Measurements from ENCODE around the gene PHF11.

The PHF11 gene

DNA sequence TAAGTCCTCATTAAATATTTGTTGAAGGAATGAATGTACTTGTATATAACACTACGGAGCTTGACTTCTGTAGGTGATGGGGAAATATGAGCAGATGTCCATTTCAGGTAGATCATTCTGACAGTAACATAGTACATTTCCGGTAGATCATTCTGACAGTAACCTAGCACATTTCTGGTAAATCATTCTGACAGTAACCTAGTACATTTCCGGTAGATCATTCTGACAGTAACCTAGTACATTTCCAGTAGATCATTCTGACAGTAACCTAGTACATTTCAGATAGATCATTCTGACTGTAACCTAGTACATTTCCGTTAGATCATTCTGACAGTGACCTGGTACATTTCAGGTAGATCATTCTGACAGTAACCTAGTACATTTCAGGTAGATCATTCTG, 2.5 kb downstream of the PHF11 start:
- DNase-seq (ENCODE audit: low read depth), result no peak

DNA sequence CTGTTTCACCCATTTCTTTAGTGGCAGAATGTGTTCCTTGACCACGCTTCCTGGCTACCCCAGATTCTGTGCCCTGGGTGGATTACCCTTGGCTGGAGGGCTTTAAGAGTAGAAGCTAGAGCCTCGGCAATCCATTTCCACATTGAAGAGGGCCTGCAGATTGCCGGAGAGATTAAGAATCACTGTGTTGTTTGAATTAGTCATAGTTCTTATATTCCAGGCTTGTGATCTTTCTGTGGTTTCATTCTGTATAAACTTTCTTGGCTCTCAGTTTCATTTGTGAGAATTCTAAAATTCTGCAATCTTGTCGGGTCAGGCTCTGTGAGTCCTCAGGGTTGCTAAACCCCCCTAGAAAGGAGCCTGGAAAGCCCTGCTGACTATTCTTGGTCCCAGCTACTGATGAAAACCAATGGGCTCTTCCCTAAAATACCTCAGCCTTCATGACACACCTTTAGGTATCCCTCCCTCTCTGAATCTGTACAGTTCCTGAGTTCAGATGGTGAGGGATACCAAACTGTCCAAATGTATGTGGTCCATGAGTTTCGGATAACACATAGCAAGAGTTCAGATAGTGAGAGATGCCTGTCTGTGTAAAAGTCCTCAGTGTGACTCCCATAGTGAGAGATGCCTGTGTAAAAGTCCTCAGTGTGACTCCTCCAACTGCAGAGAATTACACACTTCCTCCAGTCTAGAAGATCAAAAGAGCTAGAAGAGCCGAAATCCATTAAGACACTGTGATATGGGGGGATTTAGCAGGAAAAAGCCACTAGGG, 4.3 kb downstream of the PHF11 start:
- no peak for DNase-seq (ENCODE audit: low read depth)

DNA sequence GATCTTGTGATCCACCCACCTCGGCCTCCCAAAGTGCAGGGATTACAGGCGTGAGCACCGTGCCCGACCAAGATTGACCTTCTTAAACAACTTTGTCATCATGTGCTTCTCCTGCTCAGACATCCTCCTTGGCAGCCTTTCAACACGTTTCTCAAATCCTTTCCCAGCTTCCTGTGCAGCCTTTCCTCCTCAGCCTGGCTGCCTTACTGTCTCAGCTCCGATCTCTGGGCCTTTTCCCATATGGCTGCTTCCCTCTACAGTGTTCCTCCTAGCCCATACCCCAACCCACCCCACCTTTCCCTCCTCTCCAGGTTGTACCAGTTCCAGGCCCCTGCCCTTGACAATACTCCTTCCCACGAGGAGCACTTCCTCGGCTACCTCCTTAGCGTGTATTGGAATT, 7.2 kb downstream of the PHF11 start:
- no peak for DNase-seq (ENCODE audit: low read depth)

DNA sequence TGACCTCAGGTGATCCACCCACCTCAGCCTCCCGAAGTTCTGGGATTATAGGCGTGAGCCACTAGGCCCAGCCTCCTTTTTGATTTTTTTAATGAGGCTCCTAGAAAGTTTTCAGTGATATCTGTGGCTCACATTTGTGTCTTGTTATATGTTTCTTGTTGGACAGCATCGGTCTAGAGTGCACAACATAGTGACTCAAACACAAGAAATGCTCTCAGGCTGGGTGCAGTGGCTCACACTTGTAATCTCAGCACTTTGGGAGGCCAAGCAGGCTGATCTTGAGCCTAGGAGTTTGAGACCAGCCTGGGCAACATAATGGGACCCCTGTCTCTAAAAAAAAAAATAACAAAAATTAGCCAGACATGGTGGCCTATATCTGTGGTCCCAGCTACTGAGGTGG, 8.2 kb downstream of the PHF11 start:
- no peak for DNase-seq (ENCODE audit: low read depth)

DNA sequence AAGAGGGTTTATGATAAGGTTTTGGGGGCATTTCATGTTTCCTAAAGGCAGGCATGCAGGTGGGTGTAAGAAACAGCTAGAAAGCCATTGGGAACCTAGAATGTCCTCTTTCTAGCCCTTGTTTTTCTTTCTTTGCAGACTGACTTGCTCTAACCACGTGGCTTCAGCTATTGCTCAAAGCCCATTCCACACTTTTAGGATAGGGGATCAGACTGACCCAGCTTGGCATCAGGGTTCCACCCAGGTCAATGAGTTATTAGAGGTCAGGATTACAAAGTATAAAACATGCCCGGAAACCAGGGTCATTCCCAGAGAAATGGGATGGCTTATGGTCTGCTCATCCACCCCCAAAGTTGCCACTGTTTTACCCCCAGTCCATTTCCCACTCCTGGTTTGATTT, 16.8 kb downstream of the PHF11 start:
- no peak for DNase-seq (ENCODE audit: low read depth)

DNA sequence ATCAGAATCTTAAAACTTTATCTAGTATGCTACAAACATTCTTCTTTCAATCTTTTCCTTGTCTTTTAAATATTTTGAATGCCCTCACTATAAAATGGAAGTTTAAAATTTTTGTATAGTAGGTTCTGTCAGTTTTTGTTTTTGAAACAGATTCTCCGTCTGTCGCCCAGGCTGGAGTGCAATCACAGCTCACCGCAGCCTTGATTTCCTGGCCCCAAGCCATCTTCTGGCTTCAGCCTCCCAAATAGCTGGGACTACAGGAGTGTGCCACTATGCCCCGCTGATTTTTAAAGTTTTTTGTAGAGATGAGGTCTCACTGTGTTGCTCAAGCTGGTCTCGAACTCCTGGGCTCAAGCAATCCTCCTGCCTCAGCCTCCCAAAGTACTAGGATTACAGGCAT, 20.7 kb downstream of the PHF11 start:
- DNase-seq (ENCODE audit: low read depth), result no peak

DNA sequence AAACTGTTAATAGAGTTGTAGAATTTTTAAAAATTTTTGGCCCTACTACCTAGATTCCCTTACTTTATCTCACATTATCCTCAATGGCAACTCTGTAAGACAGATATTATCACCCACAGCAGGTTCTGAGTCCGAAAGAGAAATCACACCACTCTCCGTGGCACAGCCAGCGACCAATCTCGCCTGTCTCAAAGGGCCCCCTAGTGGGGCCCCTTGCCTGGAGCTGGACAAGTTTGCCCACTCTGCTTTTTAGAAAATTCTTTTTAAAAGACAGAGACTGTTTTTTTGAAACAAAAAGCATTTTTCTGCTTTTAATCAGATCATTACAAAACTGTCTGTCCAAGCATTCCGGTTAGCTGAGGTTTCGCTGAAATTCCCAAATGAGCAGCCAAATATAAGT, 21.7 kb downstream of the PHF11 start:
- DNase-seq (ENCODE audit: low read depth), result no peak

DNA sequence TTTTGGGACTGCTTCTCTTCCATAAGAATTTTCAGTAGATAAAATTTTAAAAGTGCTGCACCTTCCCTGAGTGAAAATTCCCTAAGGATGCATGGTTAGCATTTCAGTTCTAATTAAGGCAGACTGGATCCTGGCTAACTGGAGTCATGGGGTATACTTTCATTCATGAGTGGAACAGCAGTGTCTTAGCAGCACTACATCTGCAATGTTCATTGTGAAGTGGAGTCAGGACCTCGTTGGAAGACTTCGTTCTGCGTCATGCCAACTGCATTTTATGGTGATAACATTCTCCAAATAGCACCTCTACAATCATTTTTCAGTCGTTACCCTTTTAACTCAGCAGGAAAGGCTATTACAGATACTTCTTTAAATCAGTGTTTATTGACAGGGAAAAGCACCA, 25.5 kb downstream of the PHF11 start:
- no peak for DNase-seq (ENCODE audit: low read depth)

DNA sequence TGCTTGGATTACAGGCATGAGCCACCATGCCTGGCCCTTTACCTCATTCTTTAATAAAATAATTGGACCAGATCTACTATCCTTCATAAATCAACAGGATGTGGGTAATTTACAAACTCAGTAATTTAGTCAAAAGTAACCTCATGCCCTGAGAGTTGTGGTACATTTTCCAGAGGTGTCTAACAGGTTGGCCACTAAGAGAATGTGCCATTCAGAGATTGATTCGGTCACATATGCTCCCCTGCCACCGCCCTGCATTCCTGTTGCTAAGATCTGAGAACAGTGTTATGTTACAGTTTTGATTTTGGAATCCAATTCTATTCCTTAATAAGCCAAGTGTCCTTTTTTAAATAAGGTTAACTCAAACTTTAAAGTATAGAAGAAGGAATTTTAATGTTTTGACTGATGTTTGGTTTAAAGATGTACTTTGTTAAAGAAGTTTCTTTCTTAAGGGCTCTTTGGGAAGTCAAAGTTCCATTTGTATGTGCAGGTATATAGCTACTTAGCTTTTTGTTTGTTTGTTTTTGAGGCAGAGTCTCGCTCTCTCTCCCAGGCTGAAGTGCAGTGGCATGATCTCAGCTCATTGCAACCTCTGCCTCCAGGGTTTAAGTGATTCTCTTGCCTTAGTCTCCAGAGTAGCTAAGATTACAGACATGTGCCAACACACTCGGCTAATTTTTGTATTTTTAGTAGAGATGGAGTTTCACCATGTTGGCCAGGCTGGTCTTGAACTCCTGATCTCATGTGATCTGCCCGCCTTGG, 29.2 kb downstream of the PHF11 start:
- no peak for DNase-seq (ENCODE audit: low read depth)

DNA sequence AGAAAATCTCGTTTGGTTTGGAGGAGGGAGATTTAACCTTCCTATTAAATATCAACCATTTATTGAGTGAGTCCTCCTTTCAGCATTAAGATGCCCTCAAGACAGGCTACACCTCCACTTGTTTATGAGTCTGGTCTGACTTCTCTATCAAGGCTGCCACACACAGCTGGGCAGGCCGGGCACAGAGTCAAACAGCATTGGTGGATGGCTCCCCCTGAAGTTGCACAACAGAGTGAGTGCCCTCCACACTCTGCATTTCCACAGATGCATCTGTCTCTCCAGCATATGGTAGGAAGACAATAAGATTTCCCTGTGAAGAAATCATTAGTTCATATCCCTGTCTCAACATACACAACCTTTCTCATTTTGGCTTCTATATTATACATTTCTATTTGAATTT, 31.4 kb downstream of the PHF11 start:
- no peak for DNase-seq (ENCODE audit: low read depth)

DNA sequence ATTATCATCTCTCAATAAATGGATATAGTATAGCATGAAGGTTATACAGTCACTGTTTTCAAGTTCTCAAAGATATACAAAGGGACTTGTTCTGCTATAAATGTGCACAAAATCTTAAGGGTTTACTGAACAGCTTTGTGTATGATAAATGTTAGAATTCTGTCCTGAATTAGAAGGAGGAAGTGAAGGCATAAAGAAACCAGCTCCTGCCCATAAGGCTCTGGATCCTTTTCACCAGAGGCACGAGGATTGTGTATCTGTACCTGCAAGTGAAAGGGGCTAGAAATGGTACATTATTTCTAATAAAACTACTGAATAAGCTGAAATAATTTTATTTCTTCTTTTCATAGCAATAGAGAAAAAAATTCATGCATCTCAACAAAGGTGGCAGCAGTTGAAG, 32.4 kb downstream of the PHF11 start:
- DNase-seq (ENCODE audit: low read depth), result no peak

DNA sequence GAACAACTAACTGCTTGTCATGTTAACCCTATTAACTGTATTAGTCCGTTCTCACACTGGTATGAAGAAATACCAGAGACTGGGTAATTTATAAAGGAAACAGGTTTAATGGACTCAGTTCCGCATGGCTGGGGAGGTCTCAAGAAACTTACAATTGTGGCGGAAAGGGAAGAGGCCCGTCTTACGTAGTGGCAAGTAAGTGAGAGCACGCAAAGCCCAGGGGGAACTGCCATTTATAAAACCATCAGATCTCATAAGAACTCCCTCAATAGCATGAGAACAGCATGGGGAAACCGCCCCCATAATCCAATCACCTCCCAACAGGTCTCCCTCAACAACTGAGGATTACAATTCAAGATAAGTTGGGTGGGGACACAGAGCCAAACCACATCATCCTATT, 34.7 kb downstream of the PHF11 start:
- DNase-seq (ENCODE audit: low read depth), result no peak

DNA sequence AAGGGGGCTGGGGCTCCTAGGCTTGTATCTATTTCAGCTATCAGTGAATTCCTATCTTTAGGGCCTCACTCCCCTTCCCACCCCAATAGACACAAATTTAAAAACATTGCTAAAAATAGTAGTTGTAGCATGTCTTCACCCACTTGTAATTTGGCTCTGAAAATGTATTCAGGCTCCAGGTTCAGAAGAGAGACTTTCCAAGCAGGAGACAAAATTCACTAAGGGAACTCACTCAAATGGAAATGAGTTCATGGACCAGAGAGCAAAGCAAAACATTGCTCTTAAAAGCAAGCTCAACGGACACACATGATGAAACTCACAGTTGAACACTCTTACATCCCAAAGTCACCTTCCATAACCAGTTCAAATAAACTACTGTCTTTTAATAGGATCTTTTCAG, 36.8 kb downstream of the PHF11 start:
- DNase-seq (ENCODE audit: low read depth), result no peak

DNA sequence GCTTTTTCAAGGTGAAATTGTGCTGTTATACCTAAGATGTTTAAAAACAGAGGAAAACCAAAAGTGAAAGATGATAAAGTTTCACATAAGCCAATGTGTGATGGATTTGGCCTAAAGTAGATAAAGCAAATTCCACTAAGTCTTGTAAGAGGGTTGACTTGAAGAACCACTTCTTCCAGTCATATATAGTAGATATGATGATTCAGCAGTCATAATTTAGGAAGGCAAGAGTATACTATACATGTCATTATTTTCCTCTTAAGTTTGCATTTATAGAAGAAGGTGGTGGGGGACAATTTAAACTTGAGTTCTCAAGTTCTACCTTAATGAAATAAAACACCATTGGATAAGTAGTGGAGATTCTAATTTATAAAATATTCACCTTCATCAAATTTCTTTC, 37.3 kb downstream of the PHF11 start:
- no peak for DNase-seq (ENCODE audit: low read depth)

DNA sequence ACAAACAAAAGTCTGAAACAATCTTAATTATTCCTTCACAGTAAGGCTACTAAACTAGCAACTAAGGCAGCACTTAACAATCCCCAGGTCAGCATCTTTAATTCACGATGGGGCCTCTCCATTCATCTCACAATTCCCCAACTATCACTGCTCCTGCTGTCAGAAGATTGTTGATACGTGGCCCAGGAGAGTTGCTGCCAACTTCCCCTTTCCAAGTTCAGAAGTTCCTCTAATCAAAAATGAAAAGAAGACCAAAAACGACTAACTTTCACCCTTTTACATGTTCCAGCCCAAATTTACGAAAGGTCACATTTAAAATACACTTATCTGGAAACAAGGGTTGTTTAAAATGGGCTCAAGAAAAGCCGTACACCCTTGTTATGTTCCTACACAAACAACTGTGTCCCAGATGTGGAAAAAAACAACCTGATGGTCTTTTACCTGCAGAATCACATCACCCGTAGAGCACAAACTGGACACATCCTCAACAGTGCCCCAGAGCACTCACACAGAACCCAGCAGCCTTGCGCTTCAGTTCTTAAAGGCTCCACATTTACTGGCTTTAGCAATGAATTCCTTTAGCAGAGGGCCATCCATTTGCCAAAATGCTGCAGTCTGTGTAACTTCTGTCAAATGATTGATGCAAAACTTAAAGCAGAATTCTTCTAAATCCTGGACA, 38.0 kb downstream of the PHF11 start:
- DNase-seq (ENCODE audit: low read depth), result no peak

DNA sequence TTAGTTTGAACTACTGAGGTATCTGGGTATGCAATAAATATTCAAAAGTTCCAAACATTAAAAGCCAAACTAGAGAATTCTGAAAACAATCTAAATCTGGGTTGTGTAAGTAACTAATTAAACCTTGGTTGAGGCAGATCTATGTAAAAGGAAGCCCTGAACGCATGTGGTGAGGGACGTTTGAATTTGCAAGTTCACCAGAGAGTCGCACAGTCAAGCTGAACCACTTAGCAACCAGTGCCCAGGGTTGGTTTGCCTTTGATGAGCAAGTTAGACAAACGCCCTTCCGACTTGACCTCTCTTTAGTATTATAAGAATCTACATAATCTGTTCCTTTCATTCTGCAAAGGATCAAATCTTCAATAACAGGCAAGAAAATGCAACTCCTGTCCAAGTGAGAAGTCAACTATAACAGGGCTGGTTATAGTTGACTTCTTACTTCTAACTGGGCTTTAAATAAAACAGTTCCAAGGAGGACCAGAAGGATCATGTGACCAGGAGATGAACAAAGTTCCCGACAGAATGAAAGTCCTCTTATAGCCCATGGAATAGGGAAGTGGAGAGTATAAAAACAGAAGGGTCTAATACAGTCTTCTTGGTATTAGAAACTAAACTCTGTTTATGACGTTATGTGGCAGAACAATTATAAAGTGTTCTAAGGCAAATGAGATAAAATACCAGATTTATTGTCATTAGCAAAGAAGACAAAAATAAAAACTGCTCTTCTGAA, 40.6 kb downstream of the PHF11 start:
- DNase-seq (ENCODE audit: low read depth), result no peak

DNA sequence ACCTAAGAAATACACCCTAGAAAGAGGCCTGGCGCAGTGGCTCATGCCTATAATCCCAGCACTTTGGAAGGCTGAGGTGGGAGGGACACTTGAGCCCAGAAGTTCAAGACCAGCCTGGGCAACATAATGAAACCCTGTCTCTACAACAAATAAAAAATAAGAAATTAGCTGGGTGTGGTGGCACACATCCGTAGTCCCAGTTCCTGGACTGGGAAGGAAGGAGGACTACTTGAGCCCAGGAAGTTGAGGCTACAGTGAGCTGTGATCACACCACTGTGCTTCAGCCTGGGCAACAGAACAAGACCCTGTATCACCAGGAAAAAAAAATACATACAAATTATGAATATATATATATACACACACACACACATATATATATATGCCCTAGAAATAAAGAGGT, 42.7 kb downstream of the PHF11 start:
- no peak for DNase-seq (ENCODE audit: low read depth)

DNA sequence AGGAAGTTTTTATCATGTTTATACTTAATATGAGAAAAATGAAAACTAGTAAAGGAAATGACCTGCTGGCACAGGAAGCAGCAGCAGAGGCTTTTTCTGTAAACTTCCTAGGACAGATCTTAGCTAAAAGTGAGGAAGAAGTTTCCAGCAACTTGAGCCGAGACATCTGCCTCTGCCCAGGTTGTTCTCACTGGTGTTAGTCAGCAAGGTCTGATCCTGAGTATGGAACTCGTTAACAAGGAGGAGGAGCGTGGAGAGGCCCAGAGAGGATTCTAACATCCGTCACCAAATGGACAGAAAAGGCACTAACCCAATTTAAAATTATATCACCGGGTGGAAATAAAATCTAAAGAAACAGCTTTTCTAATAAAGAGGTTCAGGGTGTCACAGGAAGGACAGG, 43.6 kb downstream of the PHF11 start:
- DNase-seq (ENCODE audit: low read depth), result no peak

DNA sequence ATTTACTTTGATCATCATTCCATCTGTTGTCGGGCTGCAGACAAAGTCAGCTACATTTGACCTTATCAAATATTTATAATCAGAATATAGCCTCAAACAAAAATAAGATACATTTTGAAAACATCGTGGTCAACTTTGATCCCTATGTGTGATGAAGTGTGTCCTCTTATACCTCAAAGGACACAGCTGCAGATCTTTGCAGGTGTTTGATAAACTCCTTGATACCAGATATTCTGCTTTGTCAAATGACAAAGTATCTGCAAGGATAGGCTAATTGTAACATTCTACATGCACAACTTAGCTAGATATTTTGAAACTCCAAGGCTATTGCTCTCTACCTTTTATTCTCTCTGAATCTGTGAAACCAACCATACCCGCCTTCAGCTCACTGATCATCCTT, 44.0 kb downstream of the PHF11 start:
- DNase-seq (ENCODE audit: low read depth), result no peak

DNA sequence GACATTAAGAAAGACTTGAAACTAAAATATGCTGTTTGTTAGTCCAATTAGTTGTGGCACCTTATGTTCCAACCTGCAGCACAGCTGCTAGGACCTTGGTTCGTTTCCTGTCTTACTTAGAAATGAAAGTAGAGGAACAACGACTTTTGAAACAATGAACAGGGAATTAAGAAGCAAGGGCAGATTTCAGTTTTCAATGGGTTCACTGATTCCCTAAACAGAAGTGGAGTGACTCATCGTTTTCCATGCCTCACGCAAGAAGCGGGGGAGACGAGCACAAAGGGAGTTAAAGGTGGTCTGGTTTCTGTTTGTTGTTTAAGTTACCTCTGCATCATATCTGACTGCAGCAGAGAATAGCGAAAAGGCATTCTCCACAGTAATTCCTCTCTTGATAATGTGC, 44.8 kb downstream of the PHF11 start:
- no peak for DNase-seq (ENCODE audit: low read depth)

DNA sequence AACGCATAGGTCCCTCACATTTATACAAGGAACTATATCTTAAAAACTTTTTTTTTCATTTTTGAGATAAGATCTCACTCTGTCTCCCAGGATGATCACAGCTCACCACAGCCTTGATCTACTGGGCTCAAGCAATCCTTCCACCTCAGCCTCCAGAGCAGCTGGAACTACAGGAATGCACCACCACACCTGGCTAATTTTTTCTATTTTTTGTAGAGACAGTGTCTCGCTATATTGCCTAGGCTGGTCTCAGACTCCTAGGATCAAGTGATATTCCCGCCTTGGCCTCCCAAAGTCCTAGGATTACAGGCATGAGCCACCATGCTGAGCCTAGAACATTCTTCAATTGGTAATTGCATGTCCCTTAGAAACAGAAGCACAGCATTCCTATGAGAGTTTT, 47.9 kb downstream of the PHF11 start:
- DNase-seq (ENCODE audit: low read depth), result no peak

DNA sequence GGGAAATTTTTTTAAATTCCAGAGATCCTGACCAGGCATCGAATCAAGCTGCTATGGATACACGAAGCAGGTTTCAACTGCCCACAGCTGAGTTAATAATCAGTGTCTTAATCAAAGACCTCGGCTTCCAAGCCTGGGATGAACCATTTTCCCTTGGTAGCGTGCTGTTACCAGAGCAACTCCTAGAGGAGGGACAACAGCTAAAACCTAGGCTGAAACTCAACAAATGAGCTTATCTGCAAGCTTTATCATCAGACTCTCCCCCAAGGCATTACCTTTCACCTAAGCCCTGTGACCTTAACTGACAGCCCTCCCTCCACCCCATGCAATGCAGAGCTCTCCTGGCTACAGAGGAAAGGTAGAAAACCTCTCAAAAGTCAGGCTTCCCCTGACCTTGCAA, 49.9 kb downstream of the PHF11 start:
- no peak for DNase-seq (ENCODE audit: low read depth)

DNA sequence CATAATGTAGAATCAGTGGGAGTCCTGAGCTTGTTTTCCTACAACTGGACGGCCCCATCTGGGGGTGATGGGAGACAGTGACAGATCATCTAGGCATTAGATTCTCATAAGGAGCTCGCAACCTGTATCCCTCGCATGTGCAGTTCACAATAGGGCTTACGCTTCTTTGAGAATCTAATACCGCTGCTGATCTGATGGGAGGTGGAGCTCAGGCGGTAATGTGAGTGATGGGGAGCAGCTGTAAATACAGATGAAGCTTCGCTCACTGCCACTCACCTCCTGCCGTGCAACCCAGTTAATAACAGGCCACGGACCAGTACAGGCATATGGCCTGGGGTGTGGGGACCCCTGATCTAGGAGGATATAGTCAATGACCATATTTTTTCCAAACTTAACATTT, 50.8 kb downstream of the PHF11 start:
- DNase-seq (ENCODE audit: low read depth), result no peak
